ENCODE measurements around the gene CTBP2. TPM values are rescaled to one million over a fixed set of nuclear protein-coding genes. Genes with fewer than 3 reads are reported as not detected.

CTBP2 gene
- polyA plus RNA-seq, 1 donor (not counting 4 experiments of a cell fraction or from before 2014, with no cell fraction given) = 76.0 TPM

- peak overlapping the region; percentile 27 for H3K4me2 ChIP-seq (ENCODE audit: control insufficient read depth, extremely low read depth, insufficient read depth, low read depth, low read length)
- H3K27ac ChIP-seq (ENCODE audit: control insufficient read depth, insufficient read depth, low read length) = peak overlapping the region; percentile 62
- DNase-seq (ENCODE audit: low read depth, low spot score) = no peak
- dilution Hi-C loops (cut with MboI; ENCODE audit: extremely low pct_ligation_motif_present, low sequenced_read_pairs) = no loop called here
- TF ChIP-seq CTCF (optimal IDR thresholded peaks at IDR 0.05 in 1 of 3, IDR thresholded peaks at IDR 0.05 in 1 of 3, conservative IDR thresholded peaks at IDR 0.05 in 1 of 3; ENCODE audit: extremely low read depth in 1 of 3, insufficient read depth in 2 of 3, low read length in 3 of 3) = no peak
- no peak for TF ChIP-seq EZH2 (IDR thresholded peaks at IDR 0.05; ENCODE audit: low read length)
- peaks cover 80% of the 10 kb centered on the region for H3K79me2 ChIP-seq (ENCODE audit: control insufficient read depth, insufficient read depth, low read length)
- peaks cover 47% of the 10 kb centered on the region for H3K4me1 ChIP-seq (ENCODE audit: control insufficient read depth, extremely low read depth, insufficient read depth, low read length)
- no peaks in the 10 kb centered on the region for H3K9me3 ChIP-seq (ENCODE audit: control insufficient read depth, low read depth, low read length)
- peak overlapping the region; percentile 10 for H3K9ac ChIP-seq (ENCODE audit: control insufficient read depth, extremely low read depth, insufficient read depth, low read length)
- H4K20me1 ChIP-seq (ENCODE audit: control insufficient read depth, extremely low read depth, insufficient read depth, low read length) = peaks cover 14% of the 10 kb centered on the region
- H2AFZ ChIP-seq (ENCODE audit: control insufficient read depth, low read length) = no peak overlapping the region
- no peaks in the 10 kb centered on the region for H3K9me1 ChIP-seq (ENCODE audit: control insufficient read depth, extremely low read depth, insufficient read depth, low read length)
- H3K4me3 ChIP-seq (ENCODE audit: control insufficient read depth in 2 of 3, extremely low read depth in 1 of 3, insufficient read depth in 2 of 3, low read depth in 1 of 3, low read length in 3 of 3) = no peak overlapping the region
- no peak for FAIRE-seq
- H3K27me3 ChIP-seq (ENCODE audit: control insufficient read depth, extremely low read depth, insufficient read depth, low read length) = no peaks in the 10 kb centered on the region
- H3K36me3 ChIP-seq (ENCODE audit: control insufficient read depth in 2 of 2, extremely low read depth in 1 of 2, insufficient read depth in 2 of 2, low read length in 2 of 2) = peaks cover 17 to 32% of the 10 kb centered on the region in 2 experiments
Observed at GRCh38 chr10:125034675-125035074, 125.7 kb downstream of the CTBP2 start.

GRCh38 chr10:125033146-125033924, 127.0 kb downstream of the CTBP2 start:
- H3K79me2 ChIP-seq (ENCODE audit: control insufficient read depth, insufficient read depth, low read length) = peaks cover 78% of the 10 kb centered on the region
- H3K4me1 ChIP-seq (ENCODE audit: control insufficient read depth, extremely low read depth, insufficient read depth, low read length) = peaks cover 43% of the 10 kb centered on the region
- H3K27me3 ChIP-seq (ENCODE audit: control insufficient read depth, extremely low read depth, insufficient read depth, low read length) = no peaks in the 10 kb centered on the region
- no peak for DNase-seq (ENCODE audit: low read depth, low spot score)
- H3K27ac ChIP-seq (ENCODE audit: control insufficient read depth, insufficient read depth, low read length) = peak overlapping the region; percentile 33
- no peaks in the 10 kb centered on the region for H3K9me1 ChIP-seq (ENCODE audit: control insufficient read depth, extremely low read depth, insufficient read depth, low read length)
- dilution Hi-C loops (cut with MboI; ENCODE audit: extremely low pct_ligation_motif_present, low sequenced_read_pairs) = no loop called here
- H3K4me2 ChIP-seq (ENCODE audit: control insufficient read depth, extremely low read depth, insufficient read depth, low read depth, low read length) = peak overlapping the region; percentile 37
- H3K4me3 ChIP-seq (ENCODE audit: control insufficient read depth in 2 of 3, extremely low read depth in 1 of 3, insufficient read depth in 2 of 3, low read depth in 1 of 3, low read length in 3 of 3) = no peak overlapping the region
- H4K20me1 ChIP-seq (ENCODE audit: control insufficient read depth, extremely low read depth, insufficient read depth, low read length) = peaks cover 15% of the 10 kb centered on the region
- H3K9me3 ChIP-seq (ENCODE audit: control insufficient read depth, low read depth, low read length) = no peaks in the 10 kb centered on the region
- peak; percentile 5 for FAIRE-seq
- peaks cover 17 to 32% of the 10 kb centered on the region in 2 experiments for H3K36me3 ChIP-seq (ENCODE audit: control insufficient read depth in 2 of 2, extremely low read depth in 1 of 2, insufficient read depth in 2 of 2, low read length in 2 of 2)
- TF ChIP-seq CTCF (optimal IDR thresholded peaks at IDR 0.05 in 1 of 3, IDR thresholded peaks at IDR 0.05 in 1 of 3, conservative IDR thresholded peaks at IDR 0.05 in 1 of 3; ENCODE audit: extremely low read depth in 1 of 3, insufficient read depth in 2 of 3, low read length in 3 of 3) = no peak
- TF ChIP-seq EZH2 (IDR thresholded peaks at IDR 0.05; ENCODE audit: low read length) = no peak
- H3K9ac ChIP-seq (ENCODE audit: control insufficient read depth, extremely low read depth, insufficient read depth, low read length) = peak overlapping the region; percentile 33
- H2AFZ ChIP-seq (ENCODE audit: control insufficient read depth, low read length) = no peak overlapping the region

All from keratinocyte (primary cell).